Cardiac atrium fibroblast (primary cell): ENCODE measurements around the gene TMEM60. TPM values are rescaled to one million over a fixed set of nuclear protein-coding genes. Genes with fewer than 3 reads are reported as not detected.

Experiments used
- total RNA-seq: library from RNA; depleted of rRNA; stranded (reverse); fragments of >200 nt; gene quantifications from 2 replicates; pipeline ENCODE4 v1.2.3, GENCODE V29; 2015

The TMEM60 gene, protein sequence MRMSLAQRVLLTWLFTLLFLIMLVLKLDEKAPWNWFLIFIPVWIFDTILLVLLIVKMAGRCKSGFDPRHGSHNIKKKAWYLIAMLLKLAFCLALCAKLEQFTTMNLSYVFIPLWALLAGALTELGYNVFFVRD
- 9.9 and 15.9 TPM in 2 replicates for total RNA-seq

DNA sequence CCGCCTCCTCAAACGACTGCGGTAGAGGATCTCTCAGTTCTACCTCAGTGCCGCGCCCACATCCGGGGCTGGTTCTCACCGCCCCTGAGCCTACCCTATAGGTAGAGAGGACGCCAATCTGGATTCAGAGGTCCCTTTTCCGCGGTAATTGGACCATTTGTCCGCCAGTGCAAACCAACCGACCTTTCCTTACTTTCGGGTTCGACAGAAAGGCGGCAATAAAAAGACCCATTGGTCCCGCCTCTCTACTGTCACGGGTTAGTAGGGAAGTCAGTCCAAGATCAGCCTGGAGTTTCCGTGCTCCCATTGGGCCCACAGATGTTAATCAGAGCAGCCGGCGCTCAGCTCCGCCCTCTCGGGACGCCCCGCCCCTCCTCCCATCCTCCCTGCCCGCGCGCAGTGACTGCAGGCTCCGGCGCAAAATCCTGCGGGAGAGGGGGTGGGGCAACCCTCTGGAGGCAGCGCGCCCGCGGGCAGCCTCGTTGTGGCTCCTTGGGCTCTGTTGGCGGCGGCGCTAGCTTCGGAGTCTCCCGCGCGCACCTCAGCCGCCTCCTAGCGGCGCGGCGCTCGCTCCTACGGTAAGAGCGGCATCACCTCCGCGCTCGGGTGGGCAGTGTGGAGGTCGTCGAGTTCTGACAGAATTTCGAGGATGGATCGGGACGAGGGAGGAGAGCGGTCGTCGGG is at the start of gene TMEM60, which contains the start of gene PHTF2:
TSS of gene TMEM60 (minus strand) at position 41 of the 684 bp plus-strand sequence. CDS start 4,061 bp downstream, outside the sequence.
TSS of gene PHTF2 (plus strand) at position 380 of the 684 bp plus-strand sequence.

Other genes starting within 250 kb of the TMEM60 start
- 5.2 and 6.3 TPM in 2 replicates for gene RSBN1L, start 102.0 kb downstream of the TMEM60 start, total RNA-seq
- 14.6 and 23.2 TPM in 2 replicates for gene PHTF2, start 339 bp upstream of the TMEM60 start, total RNA-seq